Neural cell (in vitro differentiated cells): ENCODE measurements around the gene KIRREL3. TPM values are rescaled to one million over a fixed set of nuclear protein-coding genes. Genes with fewer than 3 reads are reported as not detected.

Experiments used
- H2AFZ ChIP-seq: fragments of 200-600, 300-800 bp; sonication (generic), shearing (Covaris generic); 2 replicates; pipeline ENCODE4 v1.6.0; 2014; ENCODE audit warnings: low read depth, mild to moderate bottlenecking, antibody characterized with exemption, low read length, moderate library complexity
- H3F3A ChIP-seq: fragments of 200-600 bp; shearing (Covaris generic); 2 replicates; pipeline ENCODE4 v1.6.1; 2016; ENCODE audit warnings: mild to moderate bottlenecking, moderate library complexity, mixed read lengths, antibody characterized with exemption, low read length; ENCODE audit not compliant: insufficient read depth, poor library complexity, severe bottlenecking
- H3K27ac ChIP-seq: fragments of 200-600, 300-800 bp; sonication (generic), shearing (Covaris generic); 2 replicates; pipeline ENCODE4 v1.5.1; 2014; ENCODE audit warnings: mild to moderate bottlenecking, low read length, moderate library complexity
- H3K27me3 ChIP-seq: fragments of 300-800, 200-600 bp; sonication (generic), shearing (Covaris generic); 2 replicates; pipeline ENCODE4 v1.6.0; 2014; ENCODE audit warnings: mild to moderate bottlenecking, low read depth, low read length, moderate library complexity; ENCODE audit not compliant: insufficient read depth
- H3K36me3 ChIP-seq: fragments of 300-800, 200-600 bp; sonication (generic), shearing (Covaris generic); 2 replicates; pipeline ENCODE4 v1.5.1; 2014; ENCODE audit warnings: mild to moderate bottlenecking, antibody characterized with exemption, low read length, moderate library complexity; ENCODE audit not compliant: insufficient read depth
- H3K4me2 ChIP-seq: fragments of 300-800, 200-600 bp; sonication (generic), shearing (Covaris generic); 2 replicates; pipeline ENCODE4 v1.6.0; 2014; ENCODE audit warnings: mild to moderate bottlenecking, low read length
- H3K4me3 ChIP-seq: fragments of 300-800, 200-600 bp; sonication (generic), shearing (Covaris generic); 2 replicates; pipeline ENCODE4 v1.5.1; 2014; ENCODE audit warnings: mild to moderate bottlenecking, low read length, moderate library complexity
- H3K79me2 ChIP-seq: fragments of 200-600 bp; shearing (Covaris generic); replicated peaks from 2 replicates; pipeline ENCODE4 v1.6.0; 2014; ENCODE audit warnings: mild to moderate bottlenecking, low read length, moderate library complexity; ENCODE audit not compliant: insufficient read depth
- H3K9ac ChIP-seq: fragments of 300-800, 200-600 bp; sonication (generic), shearing (Covaris generic); 2 replicates; pipeline ENCODE4 v1.6.1; 2016; ENCODE audit warnings: mild to moderate bottlenecking, low read length, mixed read lengths
- H3K9me2 ChIP-seq: fragments of 200-600 bp; shearing (Covaris generic); 2 replicates; pipeline ENCODE4 v1.6.1; 2016; ENCODE audit warnings: mild to moderate bottlenecking, low read length, mixed read lengths; ENCODE audit not compliant: insufficient read depth
- H3K9me3 ChIP-seq: fragments of 200-600, 300-800 bp; sonication (generic), shearing (Covaris generic); 2 replicates; pipeline ENCODE4 v1.6.1; 2016; ENCODE audit warnings: mild to moderate bottlenecking, mixed run types, low read length, moderate library complexity, mixed read lengths
- H4K20me1 ChIP-seq: fragments of 200-600 bp; shearing (Covaris generic); 2 replicates; pipeline ENCODE4 v1.6.1; 2016; ENCODE audit warnings: mild to moderate bottlenecking, mixed run types; ENCODE audit not compliant: insufficient read depth
- EP300 ChIP-seq: fragments of 450-650 bp; conservative IDR thresholded peaks from 2 replicates; pipeline ENCODE4 v1.6.1; 2014; ENCODE audit warnings: antibody characterized with exemption, mild to moderate bottlenecking, moderate library complexity; ENCODE audit not compliant: poor library complexity, severe bottlenecking
- EZH2 ChIP-seq: fragments of 200-600, 300-800 bp; shearing (Covaris generic), sonication (generic); IDR thresholded peaks from 2 replicates; pipeline ENCODE4 v1.6.1; 2014; ENCODE audit warnings: antibody characterized with exemption, low read length, borderline replicate concordance, mild to moderate bottlenecking; ENCODE audit not compliant: insufficient read depth, poor library complexity, severe bottlenecking
- MXI1 ChIP-seq: fragments of 450-650 bp; conservative IDR thresholded peaks from 2 replicates; pipeline ENCODE4 v1.6.1; 2014; ENCODE audit warnings: antibody characterized with exemption, mild to moderate bottlenecking; ENCODE audit not compliant: poor library complexity, severe bottlenecking
- POLR2AphosphoS5 ChIP-seq: IDR thresholded peaks from 2 replicates; pipeline ENCODE4 v1.6.1; 2012
- RAD21 ChIP-seq: fragments of 450-650 bp; conservative IDR thresholded peaks from 2 replicates; pipeline ENCODE4 v1.6.1; 2014; ENCODE audit warnings: antibody characterized with exemption, mild to moderate bottlenecking, moderate library complexity
- SMC3 ChIP-seq: fragments of 450-650 bp; conservative IDR thresholded peaks from 2 replicates; pipeline ENCODE4 v1.6.1; 2014; ENCODE audit warnings: antibody characterized with exemption, mild to moderate bottlenecking, moderate library complexity; ENCODE audit not compliant: poor library complexity
- TAF1 ChIP-seq: IDR thresholded peaks from 2 replicates; pipeline ENCODE4 v1.6.1; 2012; ENCODE audit warnings: low read depth
- polyA plus RNA-seq: library from polyadenylated mRNA; depleted of rRNA; stranded (reverse); fragments of >200 nt; gene quantifications from 2 replicates; pipeline ENCODE4 v1.2.3, GENCODE V29; 2014
- TF ChIP-seq, protein P1 (sequence below): IDR thresholded peaks from 2 replicates; pipeline ENCODE4 v1.6.1; 2012; ENCODE audit warnings: borderline replicate concordance
- TF ChIP-seq, protein P2 (sequence below): fragments of 450-650 bp; IDR thresholded peaks from 2 replicates; pipeline ENCODE4 v1.5.1; 2014; ENCODE audit warnings: antibody characterized with exemption, mild to moderate bottlenecking, moderate library complexity; ENCODE audit not compliant: poor library complexity, severe bottlenecking

Gene KIRREL3
- polyA plus RNA-seq, 1 donor from 2014 or later: 23.8 TPM

DNA sequence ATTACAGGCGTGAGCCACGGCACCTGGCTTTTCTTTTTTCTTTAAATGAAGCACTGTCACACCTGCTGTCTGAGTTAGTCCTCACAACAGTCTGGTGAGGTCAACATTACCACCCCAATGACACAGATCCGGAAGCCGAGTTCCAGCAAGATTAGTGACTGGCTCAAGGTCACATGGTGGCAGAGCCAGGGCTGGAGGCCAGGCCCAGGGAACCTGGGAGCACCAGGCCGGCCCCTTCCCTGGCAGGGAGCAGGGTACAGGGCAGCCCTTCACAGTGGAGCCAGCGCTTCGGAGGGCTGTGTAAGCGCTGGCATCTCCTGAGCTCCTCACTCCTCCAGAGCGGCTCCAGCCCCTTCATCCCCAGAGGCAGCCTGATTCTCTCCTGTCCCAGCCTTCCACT is 526.4 kb downstream of the KIRREL3 start:
- H3K36me3 ChIP-seq: no peaks in the 10 kb centered on the region
- no peak overlapping the region for H3K27ac ChIP-seq
- no peak overlapping the region for H3K9ac ChIP-seq
- TF ChIP-seq EZH2 (no peak), RAD21 (no peak), TAF1 (no peak), SMC3 (no peak), POLR2AphosphoS5 (no peak), EP300 (no peak), MXI1 (no peak)
- TF ChIP-seq, protein P1, sequence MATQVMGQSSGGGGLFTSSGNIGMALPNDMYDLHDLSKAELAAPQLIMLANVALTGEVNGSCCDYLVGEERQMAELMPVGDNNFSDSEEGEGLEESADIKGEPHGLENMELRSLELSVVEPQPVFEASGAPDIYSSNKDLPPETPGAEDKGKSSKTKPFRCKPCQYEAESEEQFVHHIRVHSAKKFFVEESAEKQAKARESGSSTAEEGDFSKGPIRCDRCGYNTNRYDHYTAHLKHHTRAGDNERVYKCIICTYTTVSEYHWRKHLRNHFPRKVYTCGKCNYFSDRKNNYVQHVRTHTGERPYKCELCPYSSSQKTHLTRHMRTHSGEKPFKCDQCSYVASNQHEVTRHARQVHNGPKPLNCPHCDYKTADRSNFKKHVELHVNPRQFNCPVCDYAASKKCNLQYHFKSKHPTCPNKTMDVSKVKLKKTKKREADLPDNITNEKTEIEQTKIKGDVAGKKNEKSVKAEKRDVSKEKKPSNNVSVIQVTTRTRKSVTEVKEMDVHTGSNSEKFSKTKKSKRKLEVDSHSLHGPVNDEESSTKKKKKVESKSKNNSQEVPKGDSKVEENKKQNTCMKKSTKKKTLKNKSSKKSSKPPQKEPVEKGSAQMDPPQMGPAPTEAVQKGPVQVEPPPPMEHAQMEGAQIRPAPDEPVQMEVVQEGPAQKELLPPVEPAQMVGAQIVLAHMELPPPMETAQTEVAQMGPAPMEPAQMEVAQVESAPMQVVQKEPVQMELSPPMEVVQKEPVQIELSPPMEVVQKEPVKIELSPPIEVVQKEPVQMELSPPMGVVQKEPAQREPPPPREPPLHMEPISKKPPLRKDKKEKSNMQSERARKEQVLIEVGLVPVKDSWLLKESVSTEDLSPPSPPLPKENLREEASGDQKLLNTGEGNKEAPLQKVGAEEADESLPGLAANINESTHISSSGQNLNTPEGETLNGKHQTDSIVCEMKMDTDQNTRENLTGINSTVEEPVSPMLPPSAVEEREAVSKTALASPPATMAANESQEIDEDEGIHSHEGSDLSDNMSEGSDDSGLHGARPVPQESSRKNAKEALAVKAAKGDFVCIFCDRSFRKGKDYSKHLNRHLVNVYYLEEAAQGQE: no peak
- TF ChIP-seq, protein P2, sequence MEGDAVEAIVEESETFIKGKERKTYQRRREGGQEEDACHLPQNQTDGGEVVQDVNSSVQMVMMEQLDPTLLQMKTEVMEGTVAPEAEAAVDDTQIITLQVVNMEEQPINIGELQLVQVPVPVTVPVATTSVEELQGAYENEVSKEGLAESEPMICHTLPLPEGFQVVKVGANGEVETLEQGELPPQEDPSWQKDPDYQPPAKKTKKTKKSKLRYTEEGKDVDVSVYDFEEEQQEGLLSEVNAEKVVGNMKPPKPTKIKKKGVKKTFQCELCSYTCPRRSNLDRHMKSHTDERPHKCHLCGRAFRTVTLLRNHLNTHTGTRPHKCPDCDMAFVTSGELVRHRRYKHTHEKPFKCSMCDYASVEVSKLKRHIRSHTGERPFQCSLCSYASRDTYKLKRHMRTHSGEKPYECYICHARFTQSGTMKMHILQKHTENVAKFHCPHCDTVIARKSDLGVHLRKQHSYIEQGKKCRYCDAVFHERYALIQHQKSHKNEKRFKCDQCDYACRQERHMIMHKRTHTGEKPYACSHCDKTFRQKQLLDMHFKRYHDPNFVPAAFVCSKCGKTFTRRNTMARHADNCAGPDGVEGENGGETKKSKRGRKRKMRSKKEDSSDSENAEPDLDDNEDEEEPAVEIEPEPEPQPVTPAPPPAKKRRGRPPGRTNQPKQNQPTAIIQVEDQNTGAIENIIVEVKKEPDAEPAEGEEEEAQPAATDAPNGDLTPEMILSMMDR: no peak
- H3K4me2 ChIP-seq: no peak overlapping the region
- no peaks in the 10 kb centered on the region for H3K9me2 ChIP-seq
- H3F3A ChIP-seq: no peaks in the 10 kb centered on the region
- H3K79me2 ChIP-seq: no peaks in the 10 kb centered on the region
- no peaks in the 10 kb centered on the region for H3K27me3 ChIP-seq
- H3K9me3 ChIP-seq: no peaks in the 10 kb centered on the region
- H2AFZ ChIP-seq: no peak overlapping the region
- H3K4me3 ChIP-seq: no peak overlapping the region
- H4K20me1 ChIP-seq: no peaks in the 10 kb centered on the region

DNA sequence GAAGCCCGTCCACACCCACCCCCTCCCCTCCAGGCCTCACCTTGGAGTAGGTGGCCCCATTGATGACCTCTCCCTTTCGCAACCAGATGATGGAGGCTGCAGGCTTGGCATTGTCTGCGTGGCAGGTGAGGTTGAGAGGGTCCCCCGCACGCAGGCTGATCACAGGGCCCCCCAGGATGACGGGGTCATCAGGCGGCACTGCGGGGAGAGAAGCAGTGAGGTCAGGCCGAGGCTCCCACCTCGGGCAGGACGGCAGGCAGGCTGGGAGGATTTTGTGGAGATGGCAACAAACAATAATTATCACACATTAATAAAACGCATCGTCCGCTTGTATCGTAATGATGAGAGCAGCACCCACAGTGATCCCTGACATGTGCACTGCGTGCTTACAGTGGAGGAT is 527.3 kb downstream of the KIRREL3 start:
- Histone ChIP-seq H4K20me1 (no peaks in the 10 kb centered on the region), H3K9ac (no peak overlapping the region), H3F3A (no peaks in the 10 kb centered on the region), H3K27ac (no peak overlapping the region), H3K4me2 (no peak overlapping the region), H3K9me3 (no peaks in the 10 kb centered on the region), H3K79me2 (no peaks in the 10 kb centered on the region), H3K4me3 (no peak overlapping the region), H2AFZ (no peak overlapping the region), H3K27me3 (no peaks in the 10 kb centered on the region), H3K9me2 (no peaks in the 10 kb centered on the region), H3K36me3 (no peaks in the 10 kb centered on the region)
- no peak for TF ChIP-seq TAF1
- TF ChIP-seq, protein P1: no peak
- TF ChIP-seq EZH2: no peak
